Central memory CD8-positive, alpha-beta T cell (primary cell): Measurements from ENCODE around the gene SPATA31A1.
"Not testable (repeated sequence)": the region's sequence is repeated elsewhere in the genome, so short reads cannot be mapped to it uniquely, and the experiment has no call there.

Source experiments
- ATAC-seq: fragments of 150-1000 bp; cut with Tn5 transposase; replicated peaks from 2 replicates; pipeline ENCODE4 v1.10.0; 2022; ENCODE audit warnings: mild to moderate bottlenecking, moderate FRiP score, moderate number of reproducible peaks; ENCODE audit not compliant: poor library complexity, severe bottlenecking; ENCODE audit errors: extremely low read depth
- DNase-seq, 2 donors: peaks; one replicate each; pipeline ENCODE4 v3.0.0; 2021; ENCODE audit warnings: low spot score in 2 of 2
- H3K27ac Mint-ChIP-seq: one replicate; pipeline ENCODE4 v1.8.0; 2022; ENCODE audit warnings: low read depth, mild to moderate bottlenecking, moderate library complexity, mixed read lengths
- H3K27me3 Mint-ChIP-seq: one replicate; pipeline ENCODE4 v1.8.0; 2022; ENCODE audit warnings: mixed read lengths
- H3K36me3 Mint-ChIP-seq: one replicate; pipeline ENCODE4 v1.8.0; 2022; ENCODE audit warnings: mild to moderate bottlenecking, moderate library complexity, mixed read lengths; ENCODE audit not compliant: insufficient read depth
- H3K4me1 Mint-ChIP-seq: one replicate; pipeline ENCODE4 v1.8.0; 2022; ENCODE audit warnings: mixed read lengths
- H3K4me3 Mint-ChIP-seq: one replicate; pipeline ENCODE4 v1.8.0; 2022; ENCODE audit warnings: mild to moderate bottlenecking, moderate library complexity, mixed read lengths
- H3K9me3 Mint-ChIP-seq: one replicate; pipeline ENCODE4 v1.8.0; 2022; ENCODE audit warnings: mixed read lengths

SPATA31A1 gene

GRCh38 chr9:39355369-39355768 is at the start of gene SPATA31A1:
Gene SPATA31A1 (plus strand): TSS chr9:39355669. CDS start chr9:39355731, 62 bp downstream.
- H3K4me1 Mint-ChIP-seq, H3K9me3 Mint-ChIP-seq, ATAC-seq, H3K36me3 Mint-ChIP-seq, H3K27me3 Mint-ChIP-seq, DNase-seq, H3K4me3 Mint-ChIP-seq, H3K27ac Mint-ChIP-seq: not testable (repeated sequence)

GRCh38 chr9:39407261-39408204 is 52.1 kb downstream of the SPATA31A1 start:
- DNase-seq, H3K4me3 Mint-ChIP-seq, H3K4me1 Mint-ChIP-seq, H3K9me3 Mint-ChIP-seq, H3K27ac Mint-ChIP-seq, H3K27me3 Mint-ChIP-seq, ATAC-seq, H3K36me3 Mint-ChIP-seq: not testable (repeated sequence)

GRCh38 chr9:39411254-39411940 is 55.9 kb downstream of the SPATA31A1 start:
- H3K9me3 Mint-ChIP-seq, H3K36me3 Mint-ChIP-seq: not testable (repeated sequence)

More at GRCh38 chr9:39411254-39411940, 55.9 kb downstream of the SPATA31A1 start:
- not testable (repeated sequence) for H3K4me1 Mint-ChIP-seq, H3K4me3 Mint-ChIP-seq, ATAC-seq, DNase-seq, H3K27ac Mint-ChIP-seq, H3K27me3 Mint-ChIP-seq
